Erythroblast (primary cell): ENCODE results near the gene EEFSEC.

ENCODE experiments used
- GATA1 ChIP-seq: IDR thresholded peaks from 2 replicates; pipeline ENCODE4 v1.6.1; 2011; ENCODE audit warnings: low read depth, mild to moderate bottlenecking, control low read depth, low read length, moderate library complexity
- POLR2A ChIP-seq: IDR thresholded peaks from 2 replicates; pipeline ENCODE4 v1.6.1; 2011; ENCODE audit warnings: mild to moderate bottlenecking, low read length

GRCh38 chr3:128408012-128408692 is 254.9 kb downstream of the EEFSEC start:
- no peak for TF ChIP-seq POLR2A
- TF ChIP-seq GATA1, result no peak
